ENCODE data around the gene C6orf62.
"Not testable (repeated sequence)": the region's sequence is repeated elsewhere in the genome, so short reads cannot be mapped to it uniquely, and the experiment has no call there.

C6orf62 gene

DNA sequence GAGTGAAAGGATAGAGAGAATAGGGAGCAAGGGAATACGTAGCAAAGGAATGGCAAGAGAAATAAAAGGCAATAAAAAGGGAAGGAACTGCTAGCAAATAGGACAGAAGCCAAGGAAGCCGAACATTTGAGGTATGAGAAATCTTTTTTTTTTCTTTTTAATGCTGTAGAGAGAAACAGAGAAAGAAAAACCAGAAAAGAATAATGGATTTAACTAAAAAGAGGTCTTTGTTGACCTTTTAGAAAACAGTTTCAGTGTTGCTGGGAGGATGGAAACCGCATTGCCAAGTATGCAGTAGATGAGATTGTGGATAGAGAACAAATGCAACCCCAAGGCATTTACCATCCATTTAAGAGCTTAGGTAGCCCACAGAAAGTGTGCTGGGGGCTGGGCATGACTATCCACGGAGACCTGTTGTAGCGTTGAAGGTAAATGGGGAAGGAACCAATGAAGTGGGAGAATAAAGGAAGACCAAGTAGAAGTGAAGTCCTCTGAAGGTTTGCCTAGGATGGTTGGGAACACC, 23.3 kb upstream of the C6orf62 start:
- DNase-seq (ENCODE audit: low read depth) = no peak

DNA sequence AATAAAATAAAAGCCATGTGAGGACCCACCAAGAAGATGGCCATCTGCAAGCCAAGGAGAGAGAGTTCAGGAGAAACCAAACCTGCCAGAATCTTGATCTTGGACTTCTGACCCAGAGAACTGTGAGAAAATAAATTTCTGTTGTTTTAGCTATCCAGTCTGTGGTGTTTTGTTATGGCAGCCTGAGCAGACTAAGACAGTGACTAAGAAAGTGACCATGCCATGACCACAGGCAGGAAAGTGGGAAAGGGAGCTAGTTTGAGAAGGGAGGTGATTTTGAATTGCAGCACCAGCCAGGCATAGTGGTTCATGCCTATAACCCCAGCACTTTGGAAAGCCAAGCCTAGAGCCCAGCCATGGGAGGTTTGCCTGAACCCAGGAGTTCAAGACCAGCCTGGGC, 21.9 kb upstream of the C6orf62 start:
- no peak for DNase-seq (ENCODE audit: low read depth)

DNA sequence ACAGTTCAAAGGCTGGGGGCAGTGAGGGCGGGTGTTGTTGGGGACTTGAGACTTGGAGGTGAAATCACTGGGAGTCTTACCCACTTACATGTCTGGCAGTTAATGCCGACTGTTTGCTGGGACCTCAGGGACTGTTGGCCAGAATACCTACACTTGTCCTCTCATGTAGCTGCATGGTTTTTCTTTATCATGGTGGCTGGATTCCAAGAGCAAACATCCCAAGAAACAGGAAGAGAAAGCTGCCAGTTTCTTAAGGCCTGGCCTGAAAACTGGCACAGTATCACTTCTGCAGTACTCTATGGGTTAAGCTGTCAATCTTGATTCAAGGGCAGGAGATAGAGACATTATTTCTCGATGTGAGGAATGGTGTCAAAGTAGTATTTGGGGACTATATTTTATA, 19.8 kb upstream of the C6orf62 start:
- no peak for DNase-seq (ENCODE audit: low read depth)

DNA sequence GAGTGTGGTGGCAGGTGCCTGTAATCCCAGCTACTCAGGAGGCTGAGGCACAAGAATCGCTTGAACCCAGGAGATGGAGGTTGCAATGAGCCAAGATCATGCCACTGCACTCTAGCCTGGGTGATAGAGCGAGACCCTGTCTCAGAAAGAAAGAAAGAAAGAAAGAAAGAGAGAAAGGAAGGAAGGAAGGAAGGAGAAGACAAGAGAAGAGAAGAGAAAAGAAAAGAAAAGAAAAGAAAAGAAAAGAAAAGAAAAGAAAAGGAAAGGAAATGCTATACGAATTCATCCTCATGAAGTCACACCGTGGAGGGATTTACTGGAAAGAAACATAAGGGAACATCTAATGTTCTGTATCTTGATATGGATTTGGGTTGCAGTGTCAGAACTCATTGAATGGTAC, 15.8 kb upstream of the C6orf62 start:
- not testable (repeated sequence) for DNase-seq (ENCODE audit: low read depth)

DNA sequence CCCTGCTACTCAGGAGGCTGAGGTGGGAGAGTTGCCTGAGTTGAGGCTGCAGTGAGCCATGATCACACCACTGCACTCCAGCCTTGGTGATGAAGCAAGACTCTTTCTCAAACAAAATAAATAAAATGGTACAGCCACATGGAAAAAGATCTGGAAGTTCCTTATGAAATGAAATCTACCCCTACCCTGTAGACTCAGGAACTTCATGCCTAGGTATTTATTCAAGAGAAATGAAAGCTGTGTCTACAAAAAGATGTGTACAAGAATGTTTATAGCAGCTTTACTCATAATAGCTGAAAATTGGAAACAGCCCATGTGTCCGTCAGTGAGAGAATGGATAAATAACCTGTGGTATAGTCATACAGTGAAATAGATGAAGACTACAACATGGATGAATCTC, 15.2 kb upstream of the C6orf62 start:
- no peak for DNase-seq (ENCODE audit: low read depth)

GRCh38 chr6:24731456-24732134, 12.6 kb upstream of the C6orf62 start:
- not testable (repeated sequence) for DNase-seq (ENCODE audit: low read depth)

DNA sequence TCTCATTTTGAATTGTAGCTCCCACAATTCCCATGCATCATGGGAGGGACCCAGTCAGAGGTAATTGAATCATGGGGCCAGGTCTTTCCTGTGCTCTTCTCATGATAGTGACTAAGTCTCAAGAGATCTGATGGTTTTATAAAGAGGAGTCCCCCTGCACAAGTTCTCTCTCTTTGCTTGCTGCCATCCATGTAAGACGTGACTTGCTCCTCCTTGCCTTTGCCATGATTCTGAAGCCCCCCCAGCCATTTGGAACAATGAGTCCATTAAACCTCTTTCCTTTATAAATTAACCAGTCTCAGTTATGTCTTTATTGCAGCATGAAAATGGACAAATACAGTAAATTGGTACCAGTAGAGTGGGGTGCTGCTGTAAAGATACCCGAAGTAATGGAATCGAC, 11.7 kb upstream of the C6orf62 start:
- DNase-seq (ENCODE audit: low read depth) = not testable (repeated sequence)

GRCh38 chr6:24723270-24723669, 4.3 kb upstream of the C6orf62 start:
- no peak for DNase-seq (ENCODE audit: low read depth)

GRCh38 chr6:24721461-24722215, 2.7 kb upstream of the C6orf62 start:
- DNase-seq (ENCODE audit: low read depth) = no peak

DNA sequence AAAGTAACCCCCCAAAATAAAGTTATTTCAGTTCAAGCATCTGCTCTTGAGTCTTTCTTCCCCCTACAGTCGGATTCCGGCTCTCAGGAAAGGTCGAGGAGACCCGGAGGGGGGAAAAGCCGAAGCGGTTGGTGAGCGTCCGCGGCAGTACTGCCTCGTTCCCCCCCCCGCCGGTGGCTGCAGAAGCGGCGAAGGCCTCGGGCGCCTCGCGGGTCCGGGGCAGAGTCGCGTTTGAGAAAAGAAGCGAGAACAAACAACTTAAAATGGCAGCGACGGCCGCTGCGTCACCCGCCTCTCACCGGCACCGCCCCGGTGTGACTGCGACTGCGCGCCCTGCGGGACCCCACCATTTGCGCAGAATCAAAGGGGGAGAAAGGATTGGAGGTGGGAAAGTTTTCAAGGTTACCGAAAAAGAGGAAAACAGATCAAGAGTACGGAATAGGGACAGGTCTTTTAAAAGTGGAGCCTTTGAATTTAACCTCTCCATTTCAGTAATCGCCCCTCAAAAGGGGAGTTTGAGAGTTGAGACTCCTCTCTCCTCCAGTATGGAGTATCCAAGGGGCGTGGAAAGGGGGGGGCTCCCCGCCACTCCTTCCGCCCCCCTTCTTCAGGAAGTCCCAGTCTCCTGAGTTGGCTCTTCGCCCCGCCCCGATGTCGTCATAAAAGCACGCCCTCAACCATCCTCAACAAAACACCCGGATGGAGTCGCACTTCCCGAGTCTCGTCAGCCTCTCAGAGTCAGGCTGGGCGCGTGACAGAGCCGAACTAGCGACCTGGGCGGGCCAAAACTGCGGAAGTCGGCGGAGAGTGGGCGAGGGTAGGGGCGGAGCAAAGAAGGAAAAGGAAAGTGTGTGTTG, 1.9 kb upstream of the C6orf62 start:
- peak; percentile 100 for DNase-seq (ENCODE audit: low read depth)

GRCh38 chr6:24720131-24720603, 1.2 kb upstream of the C6orf62 start:
- DNase-seq (ENCODE audit: low read depth) = peak; percentile 67

- DNase-seq (ENCODE audit: low read depth) = no peak
These were observed 367 bp downstream of the C6orf62 start for GRCh38 chr6:24718449-24719124.

DNA sequence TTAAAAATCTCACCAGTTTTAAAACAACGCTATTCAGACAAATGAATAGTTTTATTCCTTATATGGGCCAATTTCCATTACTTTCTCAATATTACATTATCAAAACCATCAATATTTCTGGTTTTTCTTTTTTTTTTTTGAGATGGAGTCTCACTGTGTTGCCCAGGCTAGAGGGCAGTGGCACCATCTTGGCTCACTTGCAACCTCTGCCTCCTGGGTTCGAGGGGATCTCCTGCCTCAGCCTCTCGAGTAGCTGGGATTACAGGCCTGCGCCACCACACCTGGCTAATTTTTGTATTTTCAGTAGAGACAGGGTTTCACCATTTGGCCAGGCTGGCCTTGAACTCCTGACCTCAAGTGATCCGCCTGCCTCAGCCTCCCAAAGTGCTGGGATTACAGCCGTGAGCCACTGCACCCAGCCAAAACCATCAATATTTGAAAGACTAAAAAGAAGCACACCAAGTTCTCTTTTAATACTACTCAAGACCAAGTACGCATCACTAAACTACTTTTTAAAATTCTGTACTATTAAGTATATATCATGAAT, 2.3 kb downstream of the C6orf62 start:
- not testable (repeated sequence) for DNase-seq (ENCODE audit: low read depth)

DNA sequence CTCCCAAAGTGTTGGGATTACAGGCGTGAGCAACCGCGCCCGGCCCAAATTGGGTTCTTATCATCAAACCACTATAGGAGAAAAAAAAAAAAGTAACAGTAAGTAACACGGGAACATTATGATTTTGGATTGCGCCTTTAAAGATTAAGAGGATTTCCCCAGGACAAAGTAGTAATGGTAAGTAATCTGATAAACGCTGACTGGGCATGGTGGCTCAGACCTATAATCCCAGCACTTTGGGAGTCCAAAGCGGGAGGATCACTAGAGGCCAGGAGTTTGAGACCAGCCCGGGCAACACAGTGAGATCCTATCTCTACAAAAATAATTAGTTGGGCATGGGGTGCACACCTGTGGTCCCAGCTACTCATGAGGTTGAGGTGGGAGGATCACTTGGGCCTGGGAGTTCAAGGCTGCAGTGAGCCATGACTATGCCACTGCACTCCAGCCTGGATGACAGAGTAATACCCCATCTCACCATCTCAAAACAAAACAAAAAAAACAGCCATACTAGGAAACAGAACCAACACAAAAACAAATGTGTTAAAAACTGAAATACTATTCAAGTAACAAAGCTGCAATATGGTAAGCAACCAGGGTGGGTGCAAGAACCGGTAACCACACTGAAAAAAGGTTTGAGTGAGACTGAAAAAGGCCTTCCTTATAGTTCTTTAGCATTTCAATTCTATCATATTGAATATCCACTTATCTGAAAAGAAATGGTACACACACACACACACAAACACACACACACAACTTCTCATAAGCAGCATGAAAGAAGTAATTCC, 8.2 kb downstream of the C6orf62 start:
- no peak for DNase-seq (ENCODE audit: low read depth)

GRCh38 chr6:24709014-24709711, 9.8 kb downstream of the C6orf62 start:
- no peak for DNase-seq (ENCODE audit: low read depth)

DNA sequence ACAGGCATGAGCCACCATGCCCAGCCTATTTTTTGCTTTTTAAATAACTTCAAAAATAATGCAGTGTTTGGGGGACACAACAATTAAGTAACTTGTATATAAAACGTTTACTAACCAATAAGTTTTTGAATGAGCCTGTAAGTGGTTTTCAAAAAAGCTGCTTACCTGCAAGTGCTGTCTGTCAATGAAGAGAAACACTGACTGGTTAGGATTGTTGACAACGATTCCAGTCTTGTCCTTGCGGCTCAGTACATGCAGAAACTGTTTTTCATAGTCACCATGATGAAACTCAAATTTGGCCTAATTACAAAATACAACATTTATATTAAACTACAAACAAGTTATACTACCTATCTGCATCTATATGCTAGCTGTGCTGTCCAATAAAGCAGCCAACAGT, 10.3 kb downstream of the C6orf62 start:
- DNase-seq (ENCODE audit: low read depth) = no peak

GRCh38 chr6:24704468-24704867, 14.5 kb downstream of the C6orf62 start:
- DNase-seq (ENCODE audit: low read depth) = no peak

DNA sequence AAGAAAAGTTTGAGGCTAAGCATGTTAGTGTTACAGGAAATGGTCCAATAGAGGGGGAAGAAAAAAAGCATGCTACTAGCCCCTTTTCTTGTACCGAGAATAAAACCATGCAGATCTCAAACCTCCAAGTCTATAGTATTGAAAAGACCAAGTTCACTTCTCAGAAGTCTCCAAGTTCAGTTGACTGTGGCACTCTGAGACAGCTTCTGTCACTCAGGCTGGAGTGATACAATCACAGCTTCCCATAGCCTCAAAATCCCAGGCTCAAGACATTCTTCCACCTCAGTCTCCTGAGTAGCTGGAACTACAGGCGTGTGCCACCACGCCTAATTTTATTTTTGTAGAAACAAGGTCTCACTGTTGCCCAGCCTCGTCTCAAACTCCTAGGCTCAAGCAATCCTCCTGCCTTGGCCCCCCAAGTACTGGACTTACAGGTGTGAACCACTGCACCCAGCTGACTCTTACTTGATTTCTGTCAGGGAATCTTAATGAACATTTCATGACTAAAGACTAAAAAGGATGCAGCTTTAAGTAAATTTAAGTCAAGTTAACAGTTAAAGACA, 16.2 kb downstream of the C6orf62 start:
- no peak for DNase-seq (ENCODE audit: low read depth)

GRCh38 chr6:24699521-24700359, 19.2 kb downstream of the C6orf62 start:
- no peak for DNase-seq (ENCODE audit: low read depth)

All from T-helper 22 cell (primary cell).